Activated T-cell treated with anti-CD3 and anti-CD28 coated beads, Interleukin-2, amount 50 U/mL, for 48 hours (primary cell): ENCODE data around the gene HDAC7.

Source experiments
- DNase-seq, 2 experiments: peaks; one replicate each; pipeline ENCODE4 v3.0.0-alpha.2; 2020

HDAC7 gene

GRCh38 chr12:47791874-47792273 lies 27.8 kb downstream of the HDAC7 start:
- no peak for DNase-seq

GRCh38 chr12:47791351-47791746 lies 28.4 kb downstream of the HDAC7 start:
- no peak for DNase-seq

- no peak for DNase-seq
Observed at GRCh38 chr12:47790676-47791350, 28.9 kb downstream of the HDAC7 start.

GRCh38 chr12:47789712-47790489 lies 29.8 kb downstream of the HDAC7 start:
- DNase-seq = no peak

GRCh38 chr12:47789141-47789540 lies 30.6 kb downstream of the HDAC7 start:
- no peak for DNase-seq

GRCh38 chr12:47787596-47788319 lies 31.9 kb downstream of the HDAC7 start:
- DNase-seq = no peak

- no peak for DNase-seq
Observed at GRCh38 chr12:47786662-47787280, 32.9 kb downstream of the HDAC7 start.

- peak in 1 of 2 experiments; percentile 20 for DNase-seq
Observed at GRCh38 chr12:47785887-47786661, 33.6 kb downstream of the HDAC7 start.

GRCh38 chr12:47785036-47785886 lies 34.4 kb downstream of the HDAC7 start:
- DNase-seq = no peak

- no peak for DNase-seq
Observed at GRCh38 chr12:47783821-47784819, 35.6 kb downstream of the HDAC7 start.

- DNase-seq = no peak
Observed at GRCh38 chr12:47783024-47783755, 36.5 kb downstream of the HDAC7 start.

- DNase-seq = no peak
Observed at GRCh38 chr12:47782372-47782770, 37.3 kb downstream of the HDAC7 start.

- no peak for DNase-seq
Observed at GRCh38 chr12:47781479-47782371, 38.0 kb downstream of the HDAC7 start.

- no peak for DNase-seq
Observed at GRCh38 chr12:47779943-47780504, 39.7 kb downstream of the HDAC7 start.

GRCh38 chr12:47779301-47779942 lies 40.3 kb downstream of the HDAC7 start:
- DNase-seq = peak; percentile 97 to 98

- no peak for DNase-seq
Observed at GRCh38 chr12:47778881-47779280, 40.8 kb downstream of the HDAC7 start.
